DMS153 treated with DMSO at 0.1 percent for 48 hours (cell line): ENCODE measurements around the gene OR52N2.

ENCODE experiments used
- DNase-seq: peaks from one replicate; lab custom pipeline; 2025; ENCODE audit not compliant: unreplicated experiment; lab: John Stamatoyannopoulos, UW

The OR52N2 gene

DNA sequence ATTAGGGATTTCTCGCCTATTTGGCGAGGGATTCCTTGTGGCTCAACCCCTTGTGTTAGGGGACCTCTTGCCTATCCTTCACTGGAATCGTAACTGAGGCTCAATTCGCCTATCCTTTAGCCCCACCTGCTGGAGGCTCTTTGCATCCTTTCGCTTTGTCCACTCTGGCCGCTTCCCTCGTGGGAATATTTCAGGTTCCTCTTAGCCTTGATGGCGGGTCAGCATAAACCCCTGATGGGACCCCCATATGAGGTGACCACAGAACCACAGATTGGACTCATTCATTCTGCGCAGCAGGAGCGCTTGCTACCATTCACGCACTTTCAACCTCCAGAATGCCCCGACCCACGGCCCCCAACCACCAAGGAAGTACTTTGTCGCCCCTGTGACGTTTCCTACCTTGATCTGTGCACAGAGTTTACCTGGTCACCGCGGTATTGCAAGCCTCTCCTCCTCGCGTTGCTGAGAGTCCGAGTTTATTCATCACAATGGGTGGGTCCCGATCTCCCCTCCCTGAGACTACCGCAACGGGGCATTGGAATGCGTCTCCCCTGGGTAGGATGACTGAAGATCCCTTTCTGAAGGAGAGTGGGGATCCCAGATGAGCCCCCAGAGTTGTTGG, at the start of gene OR52N2:
Gene OR52N2, plus strand, starts transcription at position 425 of the 622 bp plus-strand sequence. CDS start 11,412 bp downstream, outside the sequence.
- DNase-seq = peak; percentile 31

DNA sequence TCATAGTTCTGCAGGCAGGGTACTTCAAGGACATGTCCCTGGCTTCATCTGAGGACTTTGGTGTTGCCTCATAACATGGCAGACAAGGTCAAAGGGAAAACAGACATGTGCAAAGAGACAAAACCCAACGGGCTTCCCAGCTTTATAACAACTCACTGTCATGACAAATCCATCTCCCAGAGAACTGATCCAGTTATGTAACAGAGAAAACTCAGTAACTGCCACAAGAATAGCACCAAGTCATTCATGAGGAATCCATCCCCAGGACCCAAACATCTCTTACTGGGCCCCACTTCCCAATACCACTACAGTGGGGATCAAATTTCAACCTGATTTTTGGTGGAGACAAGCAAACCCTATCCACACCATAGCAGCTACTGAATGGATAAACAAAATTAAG, 41.7 kb upstream of the OR52N2 start:
- DNase-seq = no peak

DNA sequence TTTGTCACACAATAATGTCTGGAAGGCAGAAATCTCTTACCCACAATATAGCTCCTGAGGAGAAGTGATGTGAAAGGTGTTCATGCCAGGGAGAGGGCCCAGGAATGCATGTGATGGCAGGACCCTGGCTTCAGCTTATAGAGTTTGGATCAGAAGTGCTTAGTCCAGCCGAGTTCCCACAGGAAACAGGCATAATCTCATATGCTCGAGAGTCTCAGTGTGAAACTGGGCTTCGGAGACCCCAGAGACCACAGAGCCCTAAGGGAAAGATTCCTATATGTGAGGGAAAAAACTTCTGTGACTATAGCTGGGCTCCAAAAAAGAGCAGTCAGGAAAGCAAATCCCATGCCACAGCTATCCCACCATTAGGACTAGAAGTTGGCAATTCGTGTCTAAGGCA, 25.5 kb upstream of the OR52N2 start, which contains the start of gene OR52N5:
Gene OR52N5, minus strand, starts transcription at position 101 of the 400 bp plus-strand sequence. CDS start 4,721 bp downstream, outside the sequence.
- no peak for DNase-seq

DNA sequence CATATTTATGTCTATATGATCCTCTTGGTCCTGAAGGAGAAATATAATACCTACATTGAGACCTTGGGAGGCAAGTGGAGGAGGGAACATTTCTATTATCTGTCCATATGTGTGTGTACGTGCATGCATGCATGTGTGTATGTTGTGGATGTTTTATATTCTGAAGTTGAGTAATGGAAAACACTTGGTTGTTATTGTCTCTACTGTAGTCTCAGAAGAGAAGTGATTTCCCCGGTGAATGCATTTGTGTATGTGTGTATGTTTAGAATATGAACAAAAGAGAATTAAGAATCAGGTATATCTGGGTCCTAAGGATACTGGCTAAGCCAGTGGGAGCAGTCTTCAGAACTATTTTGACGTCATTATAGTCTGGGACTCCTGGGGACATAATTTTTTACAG, 17.6 kb upstream of the OR52N2 start, which contains the start of gene OR52N1:
Gene OR52N1, minus strand, starts transcription at position 101 of the 400 bp plus-strand sequence. CDS start 2,449 bp downstream, outside the sequence.
- DNase-seq = no peak

DNA sequence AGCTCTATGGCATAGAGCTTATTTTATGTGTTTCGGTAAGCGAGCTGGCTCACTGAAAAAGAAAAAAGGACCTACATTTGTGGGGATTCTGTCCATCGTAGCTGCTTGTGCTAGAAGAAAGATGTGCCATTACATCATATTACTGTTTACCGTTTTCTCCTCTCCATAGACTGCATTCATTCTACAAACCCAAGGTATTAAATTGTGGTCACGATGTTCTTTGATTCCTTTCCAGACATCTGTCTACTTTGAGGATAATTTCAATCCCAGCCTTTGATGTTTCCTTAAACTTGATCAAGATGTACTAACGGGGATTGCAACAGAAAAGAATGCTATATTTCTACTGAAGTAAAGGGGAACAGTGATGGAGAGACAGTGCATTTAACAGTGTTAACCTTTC, 12.2 kb upstream of the OR52N2 start:
- no peak for DNase-seq

DNA sequence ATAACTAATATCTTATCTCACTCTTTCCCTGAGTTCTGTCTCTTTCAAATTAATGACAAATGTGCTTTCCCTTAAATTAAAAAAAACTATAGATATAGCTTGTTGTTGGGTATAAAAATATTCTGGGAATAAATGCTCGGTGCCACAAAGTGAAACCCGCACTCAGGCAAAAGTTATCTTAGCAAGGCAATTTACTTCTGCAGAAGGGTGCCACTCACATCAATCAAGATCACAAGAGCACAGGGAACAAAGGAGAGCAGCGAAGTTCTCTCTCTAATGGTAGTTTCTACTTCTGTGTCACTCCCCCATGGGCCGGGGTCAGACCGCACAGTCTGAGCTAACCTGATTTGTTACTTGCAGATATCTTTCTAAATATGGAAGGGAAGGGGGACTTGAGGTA, 4.7 kb upstream of the OR52N2 start:
- no peak for DNase-seq

DNA sequence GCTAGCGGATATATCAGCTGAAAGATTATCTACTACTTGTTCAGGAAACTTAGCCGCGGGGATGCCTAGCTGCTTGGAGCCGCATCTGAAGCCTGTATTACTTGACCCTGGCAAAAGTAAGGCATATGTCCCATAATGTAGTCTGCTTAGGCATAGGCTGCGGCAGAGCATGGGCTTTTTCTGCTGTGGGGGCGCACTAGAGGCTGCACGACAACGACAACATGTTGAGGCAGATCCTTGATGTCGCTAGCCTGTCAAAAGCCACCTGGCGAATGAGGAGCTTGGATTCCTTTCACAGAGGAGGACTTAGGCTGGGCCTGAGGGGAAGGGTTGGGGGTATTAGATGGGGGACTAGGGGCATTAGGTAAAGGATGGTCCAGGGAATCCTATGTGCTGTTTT, 1.1 kb upstream of the OR52N2 start:
- DNase-seq = no peak

DNA sequence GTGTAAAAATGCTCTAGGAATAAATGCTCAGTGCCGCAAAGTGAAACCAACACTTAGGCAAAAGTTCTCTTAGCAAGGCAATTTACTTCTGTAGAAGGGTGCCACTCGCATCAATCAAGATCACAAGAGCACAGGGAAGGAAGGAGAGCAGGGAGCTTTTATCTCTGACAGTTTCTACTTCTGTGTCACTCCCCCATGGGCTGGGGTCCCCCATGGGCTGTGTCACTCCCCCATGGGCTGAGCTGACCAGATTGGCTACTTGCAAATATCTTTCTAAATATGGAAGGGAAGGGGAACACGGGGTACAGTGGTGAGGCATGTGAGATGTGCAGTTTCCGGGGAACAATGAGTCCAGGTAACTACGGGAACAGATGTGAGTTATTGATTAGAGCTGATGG, 397 bp downstream of the OR52N2 start:
- DNase-seq = no peak

DNA sequence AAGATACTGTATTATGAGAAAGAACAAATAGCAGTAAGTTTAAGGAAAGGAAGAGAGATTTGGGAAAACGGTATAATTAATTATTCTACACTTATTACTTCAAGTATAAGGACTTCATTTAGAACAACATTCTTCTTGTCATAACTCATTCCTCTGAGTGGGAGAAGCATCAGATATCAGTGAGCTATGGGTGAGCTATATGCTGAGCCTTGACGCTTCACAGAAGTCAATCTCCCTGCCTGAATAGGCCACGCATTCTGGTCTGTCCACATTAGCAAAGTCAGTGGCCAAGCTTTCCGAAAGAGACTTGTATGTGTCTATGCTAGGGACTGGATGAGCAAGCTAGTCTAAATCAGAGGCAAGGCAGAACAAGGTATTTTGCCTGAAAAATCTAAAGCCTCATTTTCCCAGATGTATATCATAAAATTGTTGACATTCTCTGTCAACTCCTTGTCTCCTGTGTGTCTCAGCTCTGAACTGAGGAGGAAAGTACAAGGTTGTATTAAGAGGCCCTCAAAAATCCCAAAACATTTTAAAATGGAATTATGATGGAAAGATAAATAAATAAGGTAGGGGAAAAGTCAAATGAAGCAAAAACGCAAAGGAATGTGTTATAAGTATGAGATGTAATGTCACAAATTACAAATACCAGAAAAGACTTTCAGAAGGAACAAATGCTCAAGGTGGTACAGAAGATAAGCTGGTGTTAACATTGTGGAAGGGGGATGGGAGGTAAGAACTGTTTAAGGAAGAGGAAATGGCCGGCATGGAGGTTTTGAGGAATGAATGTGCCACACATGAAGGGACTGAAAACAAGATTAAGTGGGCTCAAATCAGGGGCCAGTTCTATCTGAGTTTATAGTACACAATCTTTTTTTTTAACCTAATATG, 1.4 kb downstream of the OR52N2 start:
- DNase-seq = no peak

DNA sequence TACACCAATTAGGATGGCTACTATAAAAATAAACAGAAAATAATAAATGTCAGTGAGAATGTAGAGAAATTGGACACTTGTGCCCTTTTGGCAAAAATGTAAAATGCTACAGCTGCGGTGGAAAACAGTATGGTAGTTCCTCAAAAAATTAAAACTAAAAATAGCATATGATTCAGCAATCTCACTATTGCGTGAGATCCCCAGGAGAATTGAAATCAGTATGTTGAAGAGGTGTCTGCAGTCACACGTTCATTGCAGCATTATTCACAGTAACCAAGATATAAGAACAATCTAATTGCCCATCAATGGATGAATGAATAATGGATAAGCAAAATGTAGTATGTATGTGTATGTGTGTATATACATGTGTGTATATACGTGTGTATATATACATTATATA, 6.8 kb downstream of the OR52N2 start:
- DNase-seq = no peak

DNA sequence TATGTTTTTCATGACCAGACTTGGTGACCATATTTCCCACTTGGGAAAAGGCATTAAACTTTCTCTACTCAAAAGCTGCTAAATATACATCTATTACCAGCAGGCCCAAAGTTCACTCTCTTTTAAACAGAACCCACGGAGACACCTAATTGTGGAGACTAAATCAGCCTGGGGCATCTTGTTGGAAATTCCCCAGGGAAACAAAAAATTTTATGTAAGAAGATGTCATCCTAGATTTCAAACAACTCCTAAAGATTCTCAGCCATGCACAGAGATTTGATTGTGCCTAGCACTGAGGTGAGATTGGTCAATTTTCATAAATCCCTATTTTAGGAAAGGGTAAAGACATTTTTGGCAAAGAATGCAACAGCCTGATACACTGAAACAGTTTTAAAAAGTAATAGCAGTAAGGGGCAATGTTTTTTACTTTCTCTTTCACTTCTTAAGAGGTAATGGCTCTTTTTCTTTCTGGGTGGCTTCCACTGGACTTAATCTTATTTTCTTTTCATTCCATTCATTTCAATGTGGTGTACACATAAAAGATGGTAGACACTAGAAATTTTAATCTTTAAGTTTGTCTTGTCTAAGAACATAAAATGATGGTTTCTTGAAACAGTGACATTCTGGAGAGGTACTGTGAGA, 9.6 kb downstream of the OR52N2 start:
- DNase-seq = no peak

DNA sequence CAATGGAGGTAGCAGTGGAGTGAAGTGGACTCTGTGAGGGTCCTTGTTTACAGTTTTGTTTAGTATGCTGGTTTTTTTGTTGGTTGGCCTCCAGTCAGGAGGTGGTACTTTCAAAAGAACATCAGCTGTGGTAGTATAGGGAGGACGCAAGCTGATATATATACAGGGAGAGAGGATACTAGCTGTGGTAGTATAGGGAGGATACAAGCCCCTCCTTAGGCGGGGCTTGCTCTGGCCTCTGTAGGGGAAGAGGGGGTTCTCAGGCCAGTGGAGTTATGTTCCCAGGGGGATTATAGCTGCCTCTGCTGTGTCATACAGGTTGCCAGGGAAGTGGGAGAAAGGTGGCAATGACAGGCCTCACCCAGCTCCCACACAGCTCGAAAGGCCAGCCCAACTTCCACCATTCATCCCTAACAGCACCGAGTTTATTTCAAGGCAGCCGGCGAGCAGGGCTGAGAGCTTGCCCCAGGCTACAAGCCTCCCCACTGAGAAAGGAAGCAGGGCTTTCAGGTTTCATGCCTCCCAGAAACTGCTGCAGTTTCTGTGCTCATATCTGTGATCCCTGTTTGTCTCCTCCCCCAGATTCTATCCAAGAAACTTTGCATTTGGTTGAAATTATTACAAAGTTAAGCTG, 22.6 kb downstream of the OR52N2 start:
- no peak for DNase-seq

DNA sequence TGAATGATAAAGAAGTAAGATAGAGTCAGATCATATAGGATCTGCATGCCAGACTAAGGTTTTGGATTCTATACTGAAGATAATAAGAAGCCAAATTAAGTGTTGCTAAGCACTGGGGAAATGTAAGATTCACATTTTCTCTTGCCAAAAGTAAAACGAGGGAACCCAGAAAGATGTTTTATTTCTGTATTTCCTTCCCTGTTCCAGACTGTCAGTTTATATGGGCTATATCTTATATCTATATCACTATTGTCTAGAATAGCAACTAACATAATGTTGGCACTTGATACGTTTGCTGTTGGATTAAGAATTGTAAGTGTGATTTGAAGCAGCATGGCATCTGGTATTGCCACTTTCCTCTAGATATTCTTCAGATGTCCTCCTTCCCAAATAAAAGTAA, 24.7 kb downstream of the OR52N2 start:
- DNase-seq = no peak

DNA sequence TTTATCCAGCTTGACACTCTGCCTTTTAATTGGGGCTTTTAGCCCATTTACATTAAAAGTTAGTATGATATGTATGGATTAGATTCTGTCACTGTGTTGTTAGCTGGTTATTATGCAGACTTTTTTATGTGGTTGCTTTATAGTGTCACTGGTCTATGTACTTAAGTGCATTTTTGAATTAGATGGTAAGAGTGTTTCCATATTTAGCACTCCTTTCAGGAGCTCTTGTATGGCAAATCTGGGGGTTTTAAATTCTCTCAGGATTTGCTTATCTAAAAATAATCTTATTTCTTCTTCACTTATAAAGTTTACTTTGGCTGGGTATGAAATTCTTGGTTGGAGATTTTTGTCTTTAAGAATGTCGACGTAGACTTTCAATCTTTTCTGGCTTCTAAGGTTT, 29.0 kb downstream of the OR52N2 start:
- no peak for DNase-seq

DNA sequence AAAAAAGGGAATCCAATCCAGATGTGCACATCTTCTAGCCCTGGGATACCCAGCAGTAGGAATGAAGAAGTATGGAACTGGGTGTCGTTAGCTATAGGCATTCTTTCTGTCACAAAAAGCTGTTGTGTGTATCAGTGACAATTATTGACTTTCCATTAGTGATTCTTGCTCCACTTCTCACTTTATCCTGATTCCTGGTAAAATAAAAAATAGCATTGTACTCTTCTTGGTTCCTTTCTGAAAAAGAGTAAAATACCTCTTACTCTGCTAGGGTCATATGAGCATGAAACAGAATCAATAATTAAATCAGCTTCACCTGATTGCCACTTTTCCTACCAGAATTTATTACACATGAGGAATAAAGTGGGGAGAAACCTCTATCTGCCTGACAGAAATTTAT, 33.1 kb downstream of the OR52N2 start, which contains the start of gene OR52E6:
Gene OR52E6, minus strand, starts transcription at position 101 of the 400 bp plus-strand sequence. Its CDS starts 0 bp downstream, at position 101.
- DNase-seq = no peak

DNA sequence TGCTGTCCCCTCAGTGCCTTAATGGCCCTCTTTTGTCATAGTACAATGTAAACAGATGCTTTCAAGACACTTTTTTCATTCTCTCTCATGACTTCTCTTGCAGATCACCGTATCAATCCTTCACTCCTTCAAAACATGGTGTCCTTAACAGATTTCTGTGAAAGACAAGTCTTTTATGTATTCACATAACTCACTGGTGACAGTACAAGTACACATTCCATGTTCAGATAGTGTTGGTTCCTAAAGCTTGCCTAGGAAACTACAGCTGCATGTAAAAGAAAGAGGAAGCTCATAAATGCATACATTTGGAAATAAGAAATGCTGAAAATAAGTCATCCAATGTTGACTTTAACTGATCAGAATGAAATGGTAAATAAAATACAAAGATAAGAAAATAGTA, 38.0 kb downstream of the OR52N2 start:
- no peak for DNase-seq

DNA sequence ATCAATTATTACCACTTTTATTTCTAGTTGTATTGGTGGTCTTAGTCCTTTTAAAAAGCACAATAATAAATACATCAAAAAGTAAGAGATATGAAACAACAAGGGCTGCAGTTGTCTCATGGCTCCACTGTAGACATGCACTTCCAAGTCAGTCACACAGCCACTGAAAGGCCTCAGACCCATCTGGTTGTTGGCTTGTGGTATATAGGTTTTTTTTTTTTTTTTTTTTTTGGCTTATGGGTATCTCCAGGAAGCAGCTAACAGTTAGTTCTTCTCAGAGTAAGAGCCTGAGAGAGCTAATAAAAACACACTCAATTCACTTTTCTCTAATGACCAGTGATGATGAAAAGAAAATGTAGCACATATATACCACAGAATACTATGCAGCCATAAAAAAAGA, 39.0 kb downstream of the OR52N2 start:
- DNase-seq = no peak

DNA sequence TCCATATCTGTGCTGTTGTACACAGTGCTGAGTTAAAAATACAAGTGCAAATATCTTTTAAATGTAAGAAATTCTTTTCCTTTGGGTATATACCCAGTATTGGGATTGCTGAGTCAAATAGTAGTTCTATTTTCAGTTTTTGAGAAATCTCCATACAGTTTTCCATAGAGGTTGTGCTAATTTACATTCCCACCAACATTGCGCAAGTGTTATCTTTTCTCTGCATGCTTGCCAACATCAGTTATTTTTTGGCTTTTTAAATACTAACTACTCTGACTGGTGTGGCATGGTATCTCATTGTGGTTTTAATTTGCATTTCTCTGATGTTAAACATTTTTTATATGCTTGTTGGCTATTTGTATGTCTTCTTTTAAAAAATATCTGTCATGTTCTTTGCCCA, 42.3 kb downstream of the OR52N2 start:
- no peak for DNase-seq

DNA sequence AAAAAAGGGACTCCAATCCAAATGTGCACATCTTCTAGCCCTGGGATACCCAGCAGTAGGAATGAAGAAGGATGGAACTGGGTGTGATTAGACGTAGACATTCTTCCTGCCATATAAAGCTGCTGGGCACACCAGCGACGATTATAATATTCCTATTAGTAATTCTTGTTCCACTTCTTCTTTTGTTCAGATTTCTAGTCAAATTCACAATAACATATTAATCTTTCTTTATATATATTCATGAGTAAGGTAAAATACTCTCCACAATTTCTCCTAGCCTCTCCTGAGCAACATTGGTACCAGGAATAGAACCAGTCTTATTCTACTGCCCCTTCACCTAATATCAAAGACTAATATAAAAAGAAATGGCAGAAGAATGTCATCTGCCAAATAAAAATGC, 48.9 kb downstream of the OR52N2 start, which contains the start of gene OR52E8:
Gene OR52E8, minus strand, starts transcription at position 101 of the 400 bp plus-strand sequence. Its CDS starts 0 bp downstream, at position 101.
- no peak for DNase-seq

DNA sequence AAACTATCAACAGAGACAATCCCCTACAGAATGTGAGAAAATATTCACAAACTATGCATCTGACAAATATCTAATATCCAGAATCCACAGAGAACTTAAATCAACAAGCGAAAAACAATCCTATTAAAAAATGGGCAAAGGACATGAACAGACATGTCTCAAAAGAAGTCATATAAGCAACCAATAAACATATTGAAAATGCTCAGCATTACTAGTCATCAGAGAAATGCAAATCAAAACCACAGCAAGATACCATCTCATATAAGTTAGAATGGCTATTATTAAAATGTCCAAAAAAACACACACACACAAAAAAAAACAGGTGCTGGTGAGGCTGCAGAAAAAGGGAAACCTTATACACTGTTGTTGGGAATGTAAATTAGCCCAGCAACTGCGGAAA, 57.1 kb downstream of the OR52N2 start:
- DNase-seq = no peak
